ENCODE data around the gene TPSG1.

The TPSG1 gene

GRCh38 chr16:1172651-1173050, 52.4 kb downstream of the TPSG1 start:
- Histone ChIP-seq H3K79me2 (ENCODE audit: insufficient read depth, low read length) (no peaks in the 10 kb centered on the region), H3K9me3 (ENCODE audit: insufficient read depth, low read depth, low read length) (no peaks in the 10 kb centered on the region), H3K4me2 (ENCODE audit: low read depth, low read length, poor library complexity, severe bottlenecking) (no peak overlapping the region), H4K20me1 (ENCODE audit: insufficient read depth, low read length, poor library complexity, severe bottlenecking) (no peaks in the 10 kb centered on the region), H3F3A (ENCODE audit: low read depth) (no peaks in the 10 kb centered on the region), H3K4me3 (ENCODE audit: low read length, poor library complexity, severe bottlenecking) (no peak overlapping the region), H2AFZ (ENCODE audit: low read length) (no peak overlapping the region), H3K9ac (ENCODE audit: low read depth, low read length, poor library complexity, severe bottlenecking) (no peak overlapping the region), H3K36me3 (ENCODE audit: insufficient read depth, low read length) (no peaks in the 10 kb centered on the region), H3K27me3 (ENCODE audit: insufficient read depth, low read length, poor library complexity, severe bottlenecking) (no peaks in the 10 kb centered on the region), H3K9me2 (replicated peaks; ENCODE audit: low read depth, low read length) (no peaks in the 10 kb centered on the region), H3K4me1 (ENCODE audit: insufficient read depth, low read length, poor library complexity, severe bottlenecking) (no peaks in the 10 kb centered on the region)
- TF ChIP-seq EZH2phosphoT487 (IDR thresholded peaks at IDR 0.05; ENCODE audit: borderline replicate concordance) = no peak
- TF ChIP-seq CTCF (conservative IDR thresholded peaks at IDR 0.05; ENCODE audit: low read length) = no peak

GRCh38 chr16:1171854-1172428, 53.1 kb downstream of the TPSG1 start:
- no peaks in the 10 kb centered on the region for H3K79me2 ChIP-seq (ENCODE audit: insufficient read depth, low read length)
- no peak overlapping the region for H3K4me3 ChIP-seq (ENCODE audit: low read length, poor library complexity, severe bottlenecking)
- no peaks in the 10 kb centered on the region for H3K9me3 ChIP-seq (ENCODE audit: insufficient read depth, low read depth, low read length)
- H3K4me1 ChIP-seq (ENCODE audit: insufficient read depth, low read length, poor library complexity, severe bottlenecking) = no peaks in the 10 kb centered on the region
- H3K36me3 ChIP-seq (ENCODE audit: insufficient read depth, low read length) = no peaks in the 10 kb centered on the region
- H3K4me2 ChIP-seq (ENCODE audit: low read depth, low read length, poor library complexity, severe bottlenecking) = no peak overlapping the region
- no peaks in the 10 kb centered on the region for H3F3A ChIP-seq (ENCODE audit: low read depth)
- TF ChIP-seq CTCF (conservative IDR thresholded peaks at IDR 0.05; ENCODE audit: low read length) (no peak), EZH2phosphoT487 (IDR thresholded peaks at IDR 0.05; ENCODE audit: borderline replicate concordance) (no peak)
- H2AFZ ChIP-seq (ENCODE audit: low read length) = no peak overlapping the region
- H4K20me1 ChIP-seq (ENCODE audit: insufficient read depth, low read length, poor library complexity, severe bottlenecking) = no peaks in the 10 kb centered on the region
- H3K9me2 ChIP-seq (replicated peaks; ENCODE audit: low read depth, low read length) = no peaks in the 10 kb centered on the region
- no peaks in the 10 kb centered on the region for H3K27me3 ChIP-seq (ENCODE audit: insufficient read depth, low read length, poor library complexity, severe bottlenecking)
- H3K9ac ChIP-seq (ENCODE audit: low read depth, low read length, poor library complexity, severe bottlenecking) = no peak overlapping the region

All from Loucy (cell line).